Measurements from ENCODE around the gene DOP1B.
"Not testable (repeated sequence)": the region's sequence is repeated elsewhere in the genome, so short reads cannot be mapped to it uniquely, and the experiment has no call there.

The DOP1B gene

DNA sequence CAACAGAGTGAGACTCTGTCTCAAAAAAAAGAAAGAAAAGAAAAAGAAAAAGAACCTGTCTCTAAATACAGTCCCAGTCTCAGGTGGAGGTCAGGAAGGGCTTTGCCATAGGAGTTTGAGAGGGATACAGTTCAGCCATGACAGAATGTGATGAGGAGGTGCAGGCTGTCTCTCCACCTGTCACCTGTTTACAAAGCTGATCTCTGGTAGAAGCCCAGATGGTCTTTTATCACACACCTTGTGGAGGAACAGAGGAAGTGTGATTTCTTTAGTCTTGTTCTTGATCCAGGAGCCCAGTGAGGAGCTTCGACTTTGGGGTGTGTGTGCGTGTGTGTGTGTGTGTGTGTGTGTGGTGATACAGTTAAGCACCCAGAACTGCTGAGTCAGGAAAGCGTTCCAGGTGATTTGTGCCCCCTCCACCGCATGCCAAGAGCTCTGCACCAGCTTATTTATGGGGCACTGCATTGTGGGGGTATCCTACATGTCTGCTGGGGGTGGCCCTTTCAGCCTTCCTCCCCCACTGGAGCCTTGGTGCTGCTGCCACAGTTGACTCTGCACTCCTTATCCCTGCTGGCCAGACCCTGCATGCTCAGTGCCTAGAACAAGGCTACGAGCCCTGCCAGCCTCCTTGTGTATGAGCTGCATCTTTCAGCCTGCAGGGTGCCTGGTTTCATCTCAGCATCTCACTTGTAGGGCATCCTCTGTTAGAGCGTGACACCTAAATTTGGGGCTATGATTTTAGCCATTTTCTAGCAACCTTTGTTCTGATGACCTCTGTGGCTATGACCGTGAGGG, 19.3 kb downstream of the DOP1B start:
- no peak for DNase-seq (ENCODE audit: low read depth)

DNA sequence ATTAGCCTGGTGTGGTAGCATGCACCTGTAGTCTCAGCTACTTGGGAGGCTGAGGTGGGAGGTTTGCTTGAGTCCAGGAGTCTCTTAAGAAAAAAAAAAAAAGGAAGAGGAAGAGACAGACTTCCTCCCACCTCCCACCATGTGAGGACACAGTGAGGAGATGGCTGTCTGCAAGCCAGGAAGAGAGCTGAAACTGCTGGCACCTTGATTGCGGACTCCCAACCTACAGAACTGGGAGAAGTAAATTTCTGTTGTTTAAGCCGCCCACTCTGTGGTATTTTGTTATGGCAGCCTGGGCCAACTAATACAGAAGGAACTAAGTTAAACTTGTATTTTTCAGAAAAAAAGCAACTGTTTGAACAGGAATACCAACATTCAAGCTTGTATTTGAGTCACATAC, 21.7 kb downstream of the DOP1B start:
- DNase-seq (ENCODE audit: low read depth), result no peak

DNA sequence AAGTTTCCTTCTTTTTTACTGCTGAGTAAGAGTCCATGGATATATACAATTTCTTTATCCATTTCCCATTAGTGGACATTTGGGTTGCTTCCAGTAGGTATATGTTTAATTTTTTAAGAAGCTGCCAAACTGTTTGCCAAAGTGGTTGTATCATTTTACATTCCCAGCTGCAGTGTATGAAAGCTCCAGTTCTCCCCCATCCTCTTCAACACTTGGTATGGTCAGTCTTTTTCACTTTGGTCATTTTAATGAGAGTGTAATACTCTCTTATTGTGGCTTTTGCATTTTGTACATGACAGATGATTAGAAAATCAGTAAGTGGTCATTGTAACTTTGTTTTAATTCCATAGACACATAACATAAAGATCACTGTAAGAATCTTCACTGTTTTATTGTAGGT, 22.5 kb downstream of the DOP1B start:
- no peak for DNase-seq (ENCODE audit: low read depth)

DNA sequence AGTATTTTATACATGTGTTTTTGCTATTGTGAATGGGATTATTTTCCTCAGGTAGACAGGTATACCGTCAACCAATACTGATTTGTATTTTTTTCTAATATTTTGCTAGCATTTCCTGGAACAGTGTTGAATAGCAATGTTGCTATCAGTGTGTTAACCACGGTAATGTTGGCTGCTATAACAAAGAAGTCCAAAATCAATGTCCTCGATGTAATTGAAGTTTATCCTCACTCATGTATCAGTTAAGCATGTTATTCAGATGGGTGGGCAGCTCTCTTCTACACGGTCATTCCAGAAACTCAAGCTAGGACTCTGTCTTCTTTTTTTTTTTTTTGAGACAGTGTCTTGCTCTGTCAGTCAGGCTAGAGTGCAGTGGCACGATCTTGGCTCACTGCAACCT, 24.3 kb downstream of the DOP1B start:
- no peak for DNase-seq (ENCODE audit: low read depth)

DNA sequence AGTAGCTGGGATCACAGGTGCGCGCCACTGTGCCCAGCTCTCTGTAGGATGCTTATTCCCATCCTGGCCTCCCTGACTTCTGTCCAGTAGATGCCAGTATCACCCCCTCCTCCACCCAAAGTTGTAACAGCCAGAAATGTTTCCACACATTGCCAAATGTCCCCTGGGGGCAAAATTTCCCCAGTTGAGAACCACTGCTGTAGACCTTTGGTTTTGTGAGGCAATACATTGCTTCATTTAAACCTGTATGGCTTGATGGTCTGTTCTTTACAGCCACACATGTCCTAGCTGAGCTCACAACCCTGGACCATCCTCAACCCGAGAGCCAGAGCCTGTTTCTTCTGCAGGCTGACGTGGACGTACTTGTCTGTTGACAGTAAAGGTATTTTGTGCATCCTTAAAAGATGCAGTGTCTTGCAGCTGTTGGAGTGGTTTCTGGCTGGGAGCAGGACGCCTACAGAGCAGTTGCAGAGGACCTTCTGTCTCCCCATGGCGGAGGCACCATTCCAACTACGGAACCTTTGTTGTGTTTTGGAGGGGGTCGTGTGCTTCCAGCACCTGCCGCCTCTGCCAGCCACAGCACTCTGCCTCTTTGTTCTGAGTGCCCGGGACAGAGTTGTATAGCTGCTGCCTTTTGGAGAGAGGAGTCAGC, 26.6 kb downstream of the DOP1B start:
- DNase-seq (ENCODE audit: low read depth), result no peak

DNA sequence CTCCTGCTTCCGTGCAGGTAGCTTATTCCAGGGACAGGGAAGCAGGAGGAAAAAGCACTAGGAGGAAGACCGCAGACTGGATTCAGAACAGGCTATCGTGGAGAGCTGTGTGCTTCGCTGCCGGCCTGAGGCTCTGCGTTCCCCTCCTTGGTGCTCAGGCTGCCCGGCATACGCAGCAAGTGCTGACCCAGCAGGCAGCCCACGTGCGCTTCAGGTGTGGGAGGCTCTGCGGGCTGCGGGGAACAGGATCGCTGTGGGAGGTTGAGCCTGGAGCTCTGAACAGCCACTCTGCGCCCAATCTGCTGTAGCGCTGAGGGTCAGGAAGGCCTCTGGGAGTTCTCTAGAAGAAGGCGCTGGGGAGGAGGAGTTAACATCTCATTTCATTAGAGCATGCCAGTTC, 27.9 kb downstream of the DOP1B start:
- no peak for DNase-seq (ENCODE audit: low read depth)

DNA sequence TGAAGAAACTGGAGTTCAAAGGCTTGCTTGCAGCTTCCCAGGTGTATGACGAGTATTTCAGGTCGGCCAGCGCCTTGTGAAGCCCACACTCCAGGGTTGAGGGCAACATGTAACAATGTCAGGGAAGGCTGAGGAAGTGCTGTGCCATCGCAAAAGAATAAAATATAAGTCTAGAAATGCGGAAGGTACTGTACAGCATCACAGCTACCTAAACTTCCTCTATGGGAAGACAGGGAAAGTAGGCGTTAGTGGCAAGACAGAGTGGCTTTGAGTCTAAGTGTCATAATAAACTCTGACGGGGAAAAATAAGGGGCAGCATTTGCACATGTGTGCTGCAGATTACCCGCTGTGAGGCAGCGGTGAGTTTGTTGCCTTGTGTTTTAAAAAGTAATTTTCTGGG, 28.9 kb downstream of the DOP1B start:
- DNase-seq (ENCODE audit: low read depth), result no peak

DNA sequence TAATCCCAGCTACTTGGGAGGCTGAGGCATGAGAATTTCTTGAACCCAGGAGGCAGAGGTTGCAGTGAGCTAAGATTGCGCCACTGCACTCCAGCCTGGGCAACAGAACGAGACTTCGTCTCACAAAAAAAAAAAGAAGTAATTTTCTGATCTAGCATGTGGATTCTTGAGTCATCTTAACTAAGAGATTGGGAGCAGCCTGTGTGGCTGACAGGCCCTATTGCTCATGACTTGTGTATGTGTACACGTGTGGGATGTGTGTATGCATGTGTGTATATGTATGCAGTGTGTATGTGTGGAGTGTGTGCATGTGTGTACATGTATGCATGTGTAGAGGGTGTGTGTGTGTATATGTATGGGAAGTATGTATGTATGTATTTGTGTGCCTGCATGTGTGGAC, 29.5 kb downstream of the DOP1B start:
- no peak for DNase-seq (ENCODE audit: low read depth)

DNA sequence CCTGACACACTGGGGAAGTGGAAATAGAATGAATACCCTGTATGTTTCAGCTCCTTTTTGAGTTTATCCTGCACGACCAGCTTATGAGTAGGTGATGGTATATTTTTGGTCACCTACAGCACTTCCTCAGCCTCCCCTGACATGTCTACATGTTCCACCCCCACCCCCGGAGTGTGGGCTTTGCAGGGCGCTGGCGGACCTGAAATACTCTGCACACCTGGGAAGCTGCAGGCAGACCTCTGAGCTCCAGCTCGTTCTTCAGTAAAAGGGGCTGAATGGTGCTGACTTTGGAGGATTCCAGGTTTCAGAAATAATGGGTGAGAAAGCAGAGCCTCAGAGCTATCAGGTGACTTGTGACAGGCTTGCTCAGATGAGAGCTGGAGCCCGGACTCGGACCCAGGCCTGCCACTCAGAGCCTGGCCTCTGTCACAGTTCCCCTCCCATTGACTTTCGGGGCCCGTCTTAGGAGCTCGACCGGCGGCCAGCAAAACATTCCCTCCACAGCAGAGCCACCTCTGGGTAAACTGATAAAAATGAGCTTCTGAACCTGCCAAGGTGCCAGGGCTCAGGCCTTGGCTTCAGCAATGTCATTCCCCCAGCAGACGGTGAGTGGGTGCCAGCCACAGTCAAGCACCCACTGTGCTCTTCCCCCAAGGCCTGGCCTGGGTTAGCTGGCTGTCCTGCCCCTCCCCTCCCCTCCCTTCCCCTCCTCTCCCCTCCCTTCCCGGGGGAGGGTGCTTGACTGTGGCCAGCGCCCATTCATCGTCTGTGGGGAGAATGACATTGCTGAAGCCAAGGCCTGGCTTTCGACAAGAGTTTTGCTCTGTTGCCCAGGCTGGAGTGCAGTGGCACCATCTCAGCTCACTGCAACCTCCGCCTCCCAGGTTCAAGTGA, 30.1 kb downstream of the DOP1B start:
- DNase-seq (ENCODE audit: low read depth), result no peak

DNA sequence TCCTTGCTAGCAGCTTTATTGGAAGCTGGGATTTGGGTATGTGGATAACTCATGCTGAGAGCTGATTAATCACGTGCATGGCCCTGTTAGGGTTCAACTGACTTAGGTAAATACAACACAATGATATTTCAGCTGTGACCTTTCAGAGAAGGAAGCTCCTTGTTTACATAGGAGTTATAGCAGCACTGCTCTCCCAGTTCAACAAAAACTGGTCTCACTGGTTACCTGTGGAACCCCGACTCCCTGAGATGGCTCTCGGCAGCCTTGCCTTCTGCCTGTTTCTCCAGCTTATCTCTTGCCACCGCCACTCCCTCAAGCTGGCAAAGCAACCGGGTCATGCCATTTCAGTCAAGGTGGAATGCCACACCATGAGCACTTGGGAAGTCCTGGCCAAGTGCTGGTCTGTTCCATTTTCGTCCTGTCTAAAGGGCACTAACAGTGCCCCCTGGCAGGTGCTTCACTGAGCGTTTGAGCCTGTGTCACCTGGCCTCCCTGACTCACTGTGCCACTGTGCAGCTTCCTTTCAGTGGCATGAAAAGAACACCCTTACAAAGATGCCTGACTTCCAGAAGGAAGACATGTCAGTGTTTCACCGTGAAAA, 31.6 kb downstream of the DOP1B start:
- no peak for DNase-seq (ENCODE audit: low read depth)

DNA sequence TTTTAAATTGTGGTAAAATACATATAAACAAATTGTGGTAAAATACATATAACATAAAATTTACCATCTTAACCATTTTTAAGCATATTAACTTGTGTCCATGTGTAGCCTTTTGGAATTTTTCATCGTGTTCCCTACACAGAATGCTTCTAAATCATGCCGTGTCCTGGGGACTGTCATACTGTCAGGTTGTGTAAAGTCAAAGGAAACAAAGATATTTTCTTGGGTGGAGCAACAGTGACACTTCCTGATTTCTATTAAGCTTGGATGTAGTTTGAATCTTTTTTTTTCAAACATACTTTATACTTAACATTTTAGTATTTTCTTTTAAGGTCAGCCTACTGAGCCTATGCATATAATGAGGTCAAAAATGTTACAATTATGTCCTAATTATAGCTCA, 32.3 kb downstream of the DOP1B start:
- DNase-seq (ENCODE audit: low read depth), result no peak

DNA sequence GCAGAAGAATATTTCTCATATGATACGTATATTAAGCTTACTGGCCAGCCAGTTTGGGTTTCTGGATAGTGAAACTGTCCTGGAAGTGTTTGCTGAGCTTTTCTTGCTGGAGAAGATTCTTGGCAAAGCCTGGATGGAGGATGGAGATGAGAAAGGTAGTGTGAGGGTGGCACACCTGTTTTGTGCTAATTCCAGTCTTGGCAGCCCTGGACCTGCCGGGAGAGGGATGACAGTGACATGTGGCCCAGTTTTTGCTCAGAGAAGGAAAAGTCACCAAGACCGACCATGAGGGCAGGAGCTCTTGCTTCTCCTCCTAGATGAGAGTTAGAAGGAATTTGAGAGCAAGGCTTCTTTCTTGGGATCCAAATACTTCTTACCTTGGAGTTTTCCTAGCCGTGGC, 34.1 kb downstream of the DOP1B start:
- no peak for DNase-seq (ENCODE audit: low read depth)

DNA sequence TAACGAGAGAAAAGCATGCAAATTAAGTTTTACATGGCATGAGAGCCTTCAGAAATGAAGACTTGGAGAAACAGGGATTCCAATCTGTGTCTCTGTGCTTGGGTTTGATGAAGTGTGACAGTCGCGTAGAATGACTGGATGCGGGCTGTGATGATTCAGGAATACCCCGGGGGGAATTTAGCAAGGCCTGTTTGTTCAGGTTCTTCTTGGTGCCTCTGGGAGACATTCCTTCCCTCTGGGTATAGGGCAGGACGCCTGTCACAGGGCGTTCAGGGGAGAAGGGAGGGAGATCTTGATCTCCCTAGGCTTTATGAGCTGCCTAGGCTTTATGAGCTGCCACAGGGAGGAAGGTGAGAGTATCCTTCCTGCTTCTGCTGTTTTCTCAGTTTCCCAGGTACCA, 36.6 kb downstream of the DOP1B start:
- DNase-seq (ENCODE audit: low read depth), result no peak

DNA sequence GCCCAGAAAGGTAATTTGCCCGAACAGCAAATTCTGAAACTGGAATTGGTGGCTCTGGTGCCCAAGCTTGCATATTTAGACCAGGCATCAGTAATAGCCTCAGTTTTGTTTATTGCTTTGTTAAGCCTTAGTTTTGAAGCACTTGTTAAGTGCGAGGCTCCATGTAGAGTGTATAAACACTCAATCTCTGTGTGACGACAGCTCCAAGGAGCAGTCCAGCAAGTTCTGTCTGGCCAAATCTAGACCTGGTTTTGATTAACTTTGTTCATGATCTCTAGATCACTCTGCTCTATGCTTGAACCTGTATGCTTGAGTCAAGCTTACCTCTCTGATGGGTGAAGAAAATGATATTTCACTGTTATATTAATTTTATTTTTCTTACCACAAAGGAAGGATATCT, 37.4 kb downstream of the DOP1B start:
- DNase-seq (ENCODE audit: low read depth), result no peak

DNA sequence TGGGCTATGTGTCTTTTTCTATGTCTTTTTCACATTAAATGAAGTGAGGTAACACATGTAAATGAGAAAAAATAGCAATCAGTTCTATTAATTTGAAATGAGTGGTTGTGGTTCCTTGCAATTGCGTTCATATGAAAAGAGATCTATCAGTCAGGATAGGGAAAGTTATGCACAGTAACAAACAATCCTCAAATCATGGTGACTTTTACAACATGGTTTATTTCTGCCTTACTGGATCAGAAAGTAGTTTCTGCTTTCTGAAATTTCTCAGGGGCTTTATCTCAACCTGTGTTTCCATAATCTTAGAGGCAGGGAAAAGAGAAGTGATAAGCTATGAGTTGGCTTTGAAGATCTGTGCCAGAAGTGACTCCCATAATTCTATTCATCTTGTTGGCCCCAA, 39.0 kb downstream of the DOP1B start:
- no peak for DNase-seq (ENCODE audit: low read depth)

DNA sequence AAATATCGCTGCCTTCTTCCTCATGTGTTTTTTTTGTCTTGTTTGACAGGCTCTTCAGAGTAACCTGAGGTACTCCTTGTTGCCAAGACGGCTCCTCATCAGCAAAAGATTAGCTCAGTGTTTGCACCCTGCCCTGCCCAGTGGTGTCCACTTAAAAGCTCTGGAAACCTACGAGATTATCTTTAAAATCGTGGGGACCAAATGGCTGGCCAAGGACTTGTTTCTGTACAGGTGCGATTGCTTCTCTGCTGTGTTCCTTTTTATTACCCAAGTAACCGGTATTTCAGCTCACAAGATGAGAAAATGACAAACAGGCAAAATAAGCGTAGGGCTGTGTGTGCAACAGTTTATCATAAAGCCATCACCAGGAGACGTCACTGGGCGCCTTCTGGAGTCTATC, 42.4 kb downstream of the DOP1B start:
- DNase-seq (ENCODE audit: low read depth), result no peak

DNA sequence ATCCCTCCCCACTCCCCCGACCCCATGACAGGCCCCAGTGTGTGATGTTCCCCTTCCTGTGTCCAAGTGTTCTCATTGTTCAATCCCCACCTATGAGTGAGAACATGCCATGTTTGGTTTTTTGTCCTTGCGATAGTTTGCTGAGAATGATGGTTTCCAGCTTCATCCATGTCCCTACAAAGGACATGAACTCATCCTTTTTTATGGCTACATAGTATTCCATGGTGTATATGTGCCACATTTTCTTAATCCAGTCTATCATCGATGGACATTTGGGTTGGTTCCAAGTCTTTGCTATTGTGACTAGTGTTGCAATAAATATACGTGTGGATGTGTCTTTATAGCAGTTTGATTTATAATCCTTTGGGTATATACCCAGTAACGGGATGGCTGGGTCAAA, 43.0 kb downstream of the DOP1B start:
- not testable (repeated sequence) for DNase-seq (ENCODE audit: low read depth)

DNA sequence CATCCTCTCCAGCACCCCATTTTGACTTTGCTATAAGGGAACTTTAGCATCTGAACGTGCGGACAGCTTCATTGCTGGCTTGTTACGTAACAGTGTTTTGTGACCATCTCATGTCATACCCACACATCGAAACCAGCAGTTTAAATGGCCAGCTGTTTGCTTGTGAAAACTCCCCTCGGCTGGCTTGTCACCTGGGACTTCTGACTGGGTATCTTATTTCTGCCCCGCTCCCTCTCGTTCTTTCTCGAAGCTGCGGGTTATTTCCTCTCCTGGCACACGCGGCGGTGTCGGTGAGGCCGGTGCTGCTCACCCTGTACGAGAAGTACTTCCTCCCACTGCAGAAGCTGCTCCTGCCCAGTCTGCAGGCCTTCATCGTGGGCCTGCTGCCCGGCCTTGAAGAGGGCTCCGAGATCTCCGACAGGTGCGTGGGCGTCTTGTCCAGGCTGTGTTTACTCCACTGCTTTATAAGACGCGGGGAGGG, 43.5 kb downstream of the DOP1B start:
- DNase-seq (ENCODE audit: low read depth), result no peak

DNA sequence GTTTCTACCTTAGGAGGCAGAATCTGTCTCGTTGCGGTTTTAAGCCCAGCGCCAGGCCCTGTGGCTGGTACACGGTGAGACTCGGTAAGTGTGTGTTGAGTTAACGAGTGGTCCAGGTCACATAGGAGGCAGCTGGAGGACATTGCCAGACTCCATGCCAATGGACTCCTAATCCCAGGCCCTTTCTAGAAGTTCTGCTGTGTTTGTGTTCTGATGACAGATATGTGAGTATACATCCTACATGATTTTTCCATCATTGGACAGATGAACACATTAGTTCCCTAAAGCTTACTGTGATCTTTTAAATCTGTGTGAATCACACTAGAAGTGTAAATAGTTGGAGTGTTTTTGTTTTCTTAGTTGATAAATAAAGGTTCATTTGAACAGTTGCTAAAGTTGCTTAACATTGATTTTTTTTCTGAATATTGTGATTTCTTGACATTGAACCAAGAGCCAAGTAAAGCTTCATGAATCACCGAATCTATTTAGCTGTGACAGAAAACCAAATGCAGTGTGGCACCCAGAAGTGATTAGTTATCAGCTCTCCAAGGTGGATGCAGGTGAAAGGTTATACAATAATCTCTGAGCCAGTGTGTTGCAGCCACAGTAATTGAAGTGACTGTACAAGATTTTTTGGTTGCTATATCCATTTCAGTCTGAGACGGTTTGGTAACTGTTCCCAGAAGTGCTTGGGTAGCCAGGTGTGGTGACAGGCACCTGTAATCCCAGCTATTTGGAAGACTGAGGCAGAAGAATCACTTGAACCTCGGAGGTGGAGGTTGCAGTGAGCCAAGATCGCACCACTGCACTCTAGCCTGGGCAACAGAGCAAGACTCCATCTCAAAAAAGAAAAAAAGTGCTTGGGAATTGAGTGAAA, 46.3 kb downstream of the DOP1B start:
- DNase-seq (ENCODE audit: low read depth), result no peak

DNA sequence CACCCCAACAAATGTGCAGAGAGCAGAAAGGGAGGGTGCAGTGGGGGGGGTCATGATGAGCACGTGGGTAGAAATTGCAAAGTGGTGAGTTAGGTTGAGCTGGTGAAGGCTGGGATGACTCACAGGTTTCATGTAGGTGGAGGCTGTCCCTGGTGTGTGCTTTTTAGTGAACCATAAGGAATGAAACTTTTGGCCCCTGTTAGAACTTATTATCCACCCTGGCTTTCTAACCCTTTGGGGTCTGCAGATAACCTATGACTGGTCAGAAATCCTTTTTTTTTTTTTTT, 46.9 kb downstream of the DOP1B start:
- DNase-seq (ENCODE audit: low read depth), result peak; percentile 30

DNA sequence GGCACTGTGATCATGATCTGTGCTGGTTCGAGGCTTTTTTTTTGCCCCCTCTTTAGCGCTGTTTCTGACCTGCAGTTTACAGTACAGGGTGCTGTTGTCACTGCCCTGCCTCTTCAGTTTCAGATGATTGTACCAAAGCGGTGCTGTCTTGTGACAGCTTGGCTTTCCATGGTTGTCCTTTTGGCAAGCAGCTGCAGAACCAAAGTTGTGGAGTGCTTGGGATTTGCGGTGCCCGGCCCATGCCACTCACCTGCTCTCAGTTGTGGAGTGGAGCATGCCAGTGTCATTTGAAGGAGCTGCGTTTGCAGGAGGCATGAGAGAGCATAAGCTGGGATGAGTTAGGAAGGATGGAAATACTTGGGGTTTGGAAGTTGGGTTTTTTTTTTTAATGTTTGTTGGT, 48.4 kb downstream of the DOP1B start:
- no peak for DNase-seq (ENCODE audit: low read depth)

DNA sequence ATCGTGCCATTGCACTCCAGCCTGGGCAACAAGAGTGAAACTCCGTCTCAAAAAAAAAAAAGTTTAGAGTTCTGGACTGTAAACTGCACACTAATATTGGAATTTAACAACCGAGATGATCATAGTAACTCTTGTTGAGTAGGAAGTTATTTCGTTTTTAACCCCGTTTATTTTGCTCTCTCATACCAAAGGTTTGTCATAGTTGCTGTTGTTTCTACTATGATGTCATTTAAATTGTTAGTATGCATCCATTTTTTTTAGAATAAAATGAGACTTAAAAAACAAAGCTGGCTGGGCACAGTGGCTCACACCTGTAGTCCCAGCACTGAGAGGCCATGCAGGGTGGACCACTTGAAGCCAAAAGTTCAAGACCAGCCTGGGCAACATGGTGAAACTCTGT, 49.3 kb downstream of the DOP1B start:
- DNase-seq (ENCODE audit: low read depth), result no peak

Data from stimulated activated CD4-positive, alpha-beta T cell treated with anti-CD3 and anti-CD28 coated beads, Interleukin-2, amount 100 ng/mL, for 4 hours (primary cell).